Colonic mucosa (tissue), 4 donors: Measurements from ENCODE around the gene BRME1. TPM values are rescaled to one million over a fixed set of nuclear protein-coding genes. Genes with fewer than 3 reads are reported as not detected.

ENCODE experiments used
- DNase-seq: peaks from one replicate; pipeline ENCODE4 v3.0.0-alpha.2; 2020
- H3K27ac ChIP-seq: fragments of 200-600 bp; one replicate; pipeline ENCODE4 v1.8.0; 2021
- H3K27me3 ChIP-seq: fragments of 200-600 bp; one replicate; pipeline ENCODE4 v1.8.0; 2021
- H3K36me3 ChIP-seq: fragments of 200-600 bp; one replicate; pipeline ENCODE4 v1.8.0; 2021
- H3K4me1 ChIP-seq: fragments of 200-600 bp; one replicate; pipeline ENCODE4 v1.8.0; 2021; ENCODE audit warnings: mild to moderate bottlenecking
- H3K4me3 ChIP-seq: fragments of 200-600 bp; one replicate; pipeline ENCODE4 v1.8.0; 2021
- H3K9ac ChIP-seq, 2 donors: one replicate each; pipeline ENCODE4 v1.7.0; 2013; ENCODE audit warnings: control low read depth in 2 of 2, low read depth in 2 of 2, low read length in 2 of 2
- H3K9me3 ChIP-seq: fragments of 200-600 bp; one replicate; pipeline ENCODE4 v1.8.0; 2021
- intact Hi-C: fragments of 100-400 bp; cut with DNase I; formaldehyde crosslinking; loops from one replicate; pipeline ENCODE4 v1.14.1; 2022
- total RNA-seq, 2 donors: library from RNA; stranded (reverse); fragmentation: NEBNext Ultra II Directional in 1 of 2; extraction: Animal tissue kit (Norgen Biotek cat#: 25700) in 1 of 2; gene quantifications; one replicate each; pipeline ENCODE4 v1.2.1, GENCODE V29; 2021
- TF ChIP-seq, protein P1 (sequence below): fragments of 200-600 bp; IDR thresholded peaks from one replicate; pipeline ENCODE4 v1.8.0; 2022; ENCODE audit warnings: antibody characterized with exemption, mild to moderate bottlenecking
- donor health status: healthy.
- donor health status: DM: no; HTN: no; CAD: no.
- donor health status: DM: no; HTN: no; CAD: no.

Gene BRME1
- total RNA-seq, 2 donors from 2014 or later = 5.9 to 20.0 TPM

DNA sequence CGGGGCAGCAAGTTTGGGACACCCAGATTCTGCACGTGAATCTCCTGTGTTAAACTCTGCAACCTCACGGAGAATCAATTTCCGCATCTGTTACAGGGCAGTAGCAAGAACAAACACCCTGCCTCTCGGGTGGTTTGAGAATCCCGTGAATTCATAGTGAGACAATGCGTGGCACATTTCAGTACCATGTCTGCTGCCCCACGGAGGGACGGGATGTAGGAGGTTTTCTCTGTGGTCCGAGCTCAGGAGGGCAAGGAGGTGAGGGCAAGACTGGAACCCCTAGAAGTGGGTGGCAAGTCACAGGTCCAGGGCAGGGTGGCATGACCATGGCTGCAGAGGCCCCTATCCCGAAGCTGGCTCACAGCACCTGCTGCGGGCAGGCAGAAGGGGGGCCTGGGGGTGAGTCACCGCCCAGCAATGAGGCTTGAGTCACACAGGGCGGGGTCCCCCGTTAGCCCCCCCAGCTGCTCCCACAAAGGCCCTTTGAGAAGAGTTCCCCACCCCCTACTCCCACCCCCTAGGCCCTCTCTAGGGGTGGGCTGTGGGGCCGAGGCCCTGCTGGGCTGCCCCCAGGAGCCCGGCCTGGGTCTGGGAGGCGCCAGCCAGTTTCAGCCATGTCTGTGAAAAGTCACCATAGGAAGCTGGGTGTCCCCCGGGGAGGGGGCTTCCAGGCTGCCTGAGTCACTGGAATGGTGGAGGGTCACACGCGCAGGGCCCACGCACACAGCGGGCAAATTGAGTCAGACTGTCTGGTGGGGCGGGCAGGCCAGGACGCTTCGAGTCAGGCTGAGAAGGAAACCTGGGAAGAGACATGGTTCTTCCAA is 54.8 kb downstream of the BRME1 start:
- Histone ChIP-seq H3K9ac (peak overlapping the region; percentile 72 to 97), H3K9me3 (no peaks in the 10 kb centered on the region), H3K36me3 (no peaks in the 10 kb centered on the region), H3K4me3 (peak overlapping the region; percentile 31), H3K27me3 (no peaks in the 10 kb centered on the region), H3K27ac (peak overlapping the region; percentile 92), H3K4me1 (peaks cover 16% of the 10 kb centered on the region)
- peak; percentile 80 for DNase-seq
- TF ChIP-seq, protein P1, sequence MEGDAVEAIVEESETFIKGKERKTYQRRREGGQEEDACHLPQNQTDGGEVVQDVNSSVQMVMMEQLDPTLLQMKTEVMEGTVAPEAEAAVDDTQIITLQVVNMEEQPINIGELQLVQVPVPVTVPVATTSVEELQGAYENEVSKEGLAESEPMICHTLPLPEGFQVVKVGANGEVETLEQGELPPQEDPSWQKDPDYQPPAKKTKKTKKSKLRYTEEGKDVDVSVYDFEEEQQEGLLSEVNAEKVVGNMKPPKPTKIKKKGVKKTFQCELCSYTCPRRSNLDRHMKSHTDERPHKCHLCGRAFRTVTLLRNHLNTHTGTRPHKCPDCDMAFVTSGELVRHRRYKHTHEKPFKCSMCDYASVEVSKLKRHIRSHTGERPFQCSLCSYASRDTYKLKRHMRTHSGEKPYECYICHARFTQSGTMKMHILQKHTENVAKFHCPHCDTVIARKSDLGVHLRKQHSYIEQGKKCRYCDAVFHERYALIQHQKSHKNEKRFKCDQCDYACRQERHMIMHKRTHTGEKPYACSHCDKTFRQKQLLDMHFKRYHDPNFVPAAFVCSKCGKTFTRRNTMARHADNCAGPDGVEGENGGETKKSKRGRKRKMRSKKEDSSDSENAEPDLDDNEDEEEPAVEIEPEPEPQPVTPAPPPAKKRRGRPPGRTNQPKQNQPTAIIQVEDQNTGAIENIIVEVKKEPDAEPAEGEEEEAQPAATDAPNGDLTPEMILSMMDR = no peak
- intact Hi-C loops = no loop called here

DNA sequence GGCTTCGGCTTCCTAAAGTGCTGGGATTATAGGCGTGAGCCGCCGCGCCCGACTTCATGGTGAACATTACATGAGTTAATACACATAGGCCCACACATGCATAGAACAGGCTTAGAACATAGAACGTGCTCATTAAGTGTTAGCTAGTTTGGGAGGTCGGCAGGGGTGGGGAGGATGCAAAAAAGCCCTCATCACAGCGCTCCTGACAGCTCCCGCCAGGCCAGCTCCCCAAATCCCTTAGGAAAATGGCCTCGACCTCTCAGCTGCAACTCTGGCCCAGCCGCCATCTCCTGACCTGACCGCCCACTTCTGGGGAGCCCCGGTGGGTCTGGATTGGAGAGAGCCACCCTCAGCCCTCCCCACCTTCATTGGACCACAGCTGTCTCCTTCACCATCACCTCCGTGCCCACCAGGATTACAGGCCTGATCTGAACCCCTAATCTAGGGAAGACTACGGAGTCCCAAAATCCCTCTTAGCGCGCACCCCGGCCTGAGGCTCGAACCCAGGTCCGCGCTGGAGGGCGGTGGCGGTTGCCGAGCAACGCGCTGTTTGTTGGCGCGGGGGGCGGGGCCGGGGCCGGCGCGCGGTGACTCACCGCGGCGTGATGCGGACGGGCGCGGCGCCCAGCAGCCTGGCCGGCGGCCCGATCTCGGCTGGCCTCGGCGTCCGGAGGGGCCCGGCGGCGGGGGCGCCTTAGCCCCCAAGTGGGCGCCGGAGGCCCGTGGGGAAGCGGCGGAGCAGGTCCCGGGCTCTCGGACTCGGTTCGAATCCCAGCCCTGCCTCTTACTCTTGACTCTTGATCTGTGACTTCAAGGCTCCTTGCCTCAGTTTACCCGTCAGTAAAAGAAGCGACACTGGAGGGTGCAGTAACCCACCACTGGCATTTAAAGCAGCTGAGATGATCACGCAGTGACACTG is 55.7 kb downstream of the BRME1 start:
- Histone ChIP-seq H3K4me3 (peak overlapping the region; percentile 31), H3K4me1 (peaks cover 16% of the 10 kb centered on the region), H3K27ac (peak overlapping the region; percentile 92), H3K27me3 (no peaks in the 10 kb centered on the region), H3K9me3 (no peaks in the 10 kb centered on the region), H3K36me3 (no peaks in the 10 kb centered on the region), H3K9ac (peak overlapping the region; percentile 72 to 97)
- TF ChIP-seq, protein P1 = no peak
- intact Hi-C loops = no loop called here
- DNase-seq = peak; percentile 82

DNA sequence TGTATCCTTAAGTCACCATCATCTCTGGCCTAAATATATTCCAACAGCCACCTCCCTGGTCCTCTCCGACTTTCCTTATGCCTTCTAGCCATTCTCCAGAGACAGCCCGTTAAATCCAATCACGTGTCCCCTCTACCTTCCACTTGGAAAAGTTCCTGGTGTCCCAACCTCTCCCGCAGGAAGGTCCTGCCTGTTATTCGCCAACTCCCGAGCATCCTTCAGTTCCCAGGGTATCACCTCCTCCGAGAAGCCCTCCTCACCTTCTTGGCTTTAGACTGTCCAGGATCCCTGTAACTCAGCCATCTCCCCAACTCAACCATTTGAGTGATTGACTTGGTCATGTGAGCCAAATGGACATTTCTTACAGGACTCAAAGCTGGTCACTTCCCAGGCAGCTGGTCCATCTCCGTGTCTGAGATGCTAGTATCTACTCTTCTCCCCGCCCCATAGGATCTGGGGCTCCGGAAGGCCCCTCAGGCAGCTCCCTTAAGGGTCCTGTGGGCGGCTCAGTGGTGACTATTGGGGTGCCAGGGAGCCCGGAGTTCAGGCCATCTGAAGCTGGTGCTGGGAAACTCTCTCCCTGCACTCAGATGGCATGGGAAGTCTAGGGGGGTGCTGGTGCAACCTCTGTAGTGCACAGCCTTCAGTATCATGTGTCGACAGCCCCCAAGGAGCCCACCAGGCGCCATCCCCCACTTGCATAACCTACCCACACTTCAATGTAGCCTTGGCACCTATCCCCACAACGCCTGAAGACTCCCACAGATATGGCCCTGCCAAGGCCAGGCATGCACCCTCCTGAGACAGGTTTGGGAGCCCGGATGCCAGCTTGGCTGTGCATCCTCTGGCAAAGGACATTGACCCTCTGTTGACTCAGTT is 56.9 kb downstream of the BRME1 start:
- intact Hi-C loops = no loop called here

DNA sequence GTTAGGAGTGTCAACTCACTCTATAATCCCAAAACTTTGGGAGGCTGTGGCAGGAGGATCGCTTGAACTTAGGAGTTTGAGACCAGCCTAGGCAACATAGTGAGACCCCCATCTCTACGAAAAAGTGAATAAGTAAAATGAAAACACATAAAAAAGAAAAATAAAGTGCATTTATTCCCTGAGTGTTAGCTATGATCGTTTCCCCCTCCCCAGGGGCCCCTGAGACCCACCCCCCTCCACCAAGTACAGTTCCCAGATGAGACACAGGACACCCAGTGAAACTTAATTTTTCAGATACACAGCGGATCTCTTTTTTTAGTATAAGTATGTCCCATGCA is 57.6 kb downstream of the BRME1 start:
- intact Hi-C loops = no loop called here
- Histone ChIP-seq H3K9me3 (no peaks in the 10 kb centered on the region), H3K27me3 (no peaks in the 10 kb centered on the region), H3K9ac (peak overlapping the region; percentile 85 to 95), H3K36me3 (no peaks in the 10 kb centered on the region), H3K4me3 (no peak overlapping the region), H3K4me1 (peaks cover 24% of the 10 kb centered on the region), H3K27ac (peak overlapping the region; percentile 94)
- TF ChIP-seq, protein P1 = no peak
- no peak for DNase-seq

More for the DNA sequence above, 56.9 kb downstream of the BRME1 start:
- no peaks in the 10 kb centered on the region for H3K27me3 ChIP-seq
- no peaks in the 10 kb centered on the region for H3K36me3 ChIP-seq
- H3K9me3 ChIP-seq = no peaks in the 10 kb centered on the region
- peak overlapping the region; percentile 94 for H3K27ac ChIP-seq
- DNase-seq = peak; percentile 38
- H3K4me3 ChIP-seq = no peak overlapping the region
- H3K9ac ChIP-seq = peak overlapping the region in 1 of 2 donors; percentile 30
- TF ChIP-seq, protein P1 = no peak
- H3K4me1 ChIP-seq = peaks cover 17% of the 10 kb centered on the region
